ENCODE measurements around the gene SLCO4A1.

Gene SLCO4A1, protein sequence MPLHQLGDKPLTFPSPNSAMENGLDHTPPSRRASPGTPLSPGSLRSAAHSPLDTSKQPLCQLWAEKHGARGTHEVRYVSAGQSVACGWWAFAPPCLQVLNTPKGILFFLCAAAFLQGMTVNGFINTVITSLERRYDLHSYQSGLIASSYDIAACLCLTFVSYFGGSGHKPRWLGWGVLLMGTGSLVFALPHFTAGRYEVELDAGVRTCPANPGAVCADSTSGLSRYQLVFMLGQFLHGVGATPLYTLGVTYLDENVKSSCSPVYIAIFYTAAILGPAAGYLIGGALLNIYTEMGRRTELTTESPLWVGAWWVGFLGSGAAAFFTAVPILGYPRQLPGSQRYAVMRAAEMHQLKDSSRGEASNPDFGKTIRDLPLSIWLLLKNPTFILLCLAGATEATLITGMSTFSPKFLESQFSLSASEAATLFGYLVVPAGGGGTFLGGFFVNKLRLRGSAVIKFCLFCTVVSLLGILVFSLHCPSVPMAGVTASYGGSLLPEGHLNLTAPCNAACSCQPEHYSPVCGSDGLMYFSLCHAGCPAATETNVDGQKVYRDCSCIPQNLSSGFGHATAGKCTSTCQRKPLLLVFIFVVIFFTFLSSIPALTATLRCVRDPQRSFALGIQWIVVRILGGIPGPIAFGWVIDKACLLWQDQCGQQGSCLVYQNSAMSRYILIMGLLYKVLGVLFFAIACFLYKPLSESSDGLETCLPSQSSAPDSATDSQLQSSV

DNA sequence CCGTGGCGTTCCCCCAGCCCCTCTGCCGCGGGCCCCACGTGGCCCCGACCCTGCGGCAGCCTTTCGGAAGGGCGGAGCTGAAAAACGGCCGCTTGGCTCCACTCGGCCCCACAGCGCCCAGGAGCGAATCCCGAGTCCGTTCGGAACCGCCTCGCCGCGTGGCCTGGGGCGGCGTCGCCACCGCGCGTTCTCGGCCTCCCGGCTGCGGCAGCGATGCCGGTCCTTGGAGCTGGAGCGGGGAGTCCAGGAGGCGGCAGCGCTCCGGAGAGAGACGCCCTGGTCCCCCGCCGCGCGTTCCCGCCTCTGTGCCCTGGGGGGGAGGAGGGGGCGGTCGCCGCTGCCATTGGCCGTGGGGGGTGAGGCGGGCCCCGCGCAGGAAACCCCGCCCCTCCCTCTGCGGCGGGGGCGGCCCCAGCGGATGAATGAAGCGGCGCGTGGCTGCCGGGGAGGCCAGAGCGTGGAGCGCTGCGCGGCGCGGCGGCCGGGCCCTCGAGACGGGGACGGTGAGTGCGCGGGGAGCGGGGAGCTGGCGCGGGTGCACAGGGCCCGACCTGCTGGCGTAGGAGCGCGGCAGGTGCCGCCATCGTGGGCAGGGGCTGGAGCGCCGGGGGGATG is at the start of gene SLCO4A1:
Gene SLCO4A1, plus strand, starts transcription at position 453 of the 615 bp plus-strand sequence. CDS start 13,952 bp downstream, outside the sequence.
- Mint-ChIP-seq H3K4me1 (ENCODE audit: low read depth) (peaks cover 40% of the 10 kb centered on the region), H3K4me3 (peak within 1 kb of the TSS; percentile 69), H3K36me3 (ENCODE audit: low read depth) (no peaks in the 10 kb centered on the region), H3K27ac (no peak within 1 kb of the TSS), H3K9me3 (no peaks in the 10 kb centered on the region), H3K27me3 (peaks cover 64% of the 10 kb centered on the region)
- intact Hi-C loops (cut with micrococcal nuclease): no loop called here

DNA sequence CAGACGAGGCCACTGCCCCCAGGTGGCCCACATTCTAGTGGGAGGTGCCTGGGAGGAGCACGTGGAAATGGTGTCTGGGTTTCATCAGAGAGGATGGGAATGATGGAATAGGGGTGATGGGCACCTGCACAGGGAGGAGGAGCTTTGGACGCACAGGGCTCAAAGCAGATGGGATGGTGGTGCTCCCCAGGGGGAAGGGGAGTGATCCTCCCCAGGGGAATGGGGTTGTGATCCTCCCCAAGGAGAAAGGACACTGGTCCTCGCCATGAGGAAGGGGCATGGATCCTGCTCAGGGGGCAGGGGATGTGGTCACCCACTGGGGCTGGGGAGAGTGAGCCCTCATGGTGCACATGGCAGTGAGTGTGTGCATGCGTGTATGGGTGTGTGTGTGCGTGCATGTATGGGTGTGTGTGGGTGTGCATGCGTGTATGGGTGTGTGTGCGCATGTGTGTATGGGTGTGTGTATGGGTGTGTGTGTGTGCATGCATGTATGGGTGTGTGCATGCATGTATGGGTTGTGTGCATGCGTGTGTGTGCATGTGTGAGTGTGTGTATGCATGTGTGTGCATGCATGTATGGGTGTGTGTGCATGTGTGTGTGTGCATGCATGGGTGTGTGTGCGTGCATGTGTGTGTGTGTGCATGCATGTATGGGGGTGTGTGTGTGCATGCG is 49.7 kb upstream of the SLCO4A1 start:
- intact Hi-C loops (cut with micrococcal nuclease): no loop called here
- H3K4me3 Mint-ChIP-seq: no peak overlapping the region
- H3K27ac Mint-ChIP-seq: no peak overlapping the region
- no peaks in the 10 kb centered on the region for H3K9me3 Mint-ChIP-seq
- no peaks in the 10 kb centered on the region for H3K36me3 Mint-ChIP-seq (ENCODE audit: low read depth)
- peaks cover 41% of the 10 kb centered on the region for H3K27me3 Mint-ChIP-seq
- H3K4me1 Mint-ChIP-seq (ENCODE audit: low read depth): peaks cover 63% of the 10 kb centered on the region

DNA sequence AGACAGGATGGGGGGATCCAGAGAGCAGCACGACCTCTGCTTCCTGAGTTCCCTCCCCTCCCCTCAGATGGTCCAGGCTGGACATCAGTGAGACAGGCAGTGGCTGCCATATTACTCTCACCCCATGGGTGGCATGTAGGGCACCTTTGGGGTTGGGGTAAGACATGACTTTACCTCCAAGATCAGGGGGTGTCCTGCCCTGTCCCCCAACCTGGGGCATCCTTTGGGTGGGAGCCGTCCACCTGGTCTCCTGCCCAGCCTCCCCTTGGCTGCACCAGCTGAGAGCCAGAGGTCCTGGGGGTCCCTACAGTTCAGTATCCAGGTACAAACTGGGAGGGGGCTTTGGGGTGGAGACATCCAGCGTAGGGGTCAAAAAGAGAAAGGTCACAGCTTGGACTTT is 48.7 kb upstream of the SLCO4A1 start:
- intact Hi-C loops (cut with micrococcal nuclease): no loop called here
- Mint-ChIP-seq H3K4me3 (no peak overlapping the region), H3K9me3 (no peaks in the 10 kb centered on the region), H3K36me3 (ENCODE audit: low read depth) (no peaks in the 10 kb centered on the region), H3K27me3 (peaks cover 48% of the 10 kb centered on the region), H3K27ac (no peak overlapping the region), H3K4me1 (ENCODE audit: low read depth) (peaks cover 65% of the 10 kb centered on the region)

DNA sequence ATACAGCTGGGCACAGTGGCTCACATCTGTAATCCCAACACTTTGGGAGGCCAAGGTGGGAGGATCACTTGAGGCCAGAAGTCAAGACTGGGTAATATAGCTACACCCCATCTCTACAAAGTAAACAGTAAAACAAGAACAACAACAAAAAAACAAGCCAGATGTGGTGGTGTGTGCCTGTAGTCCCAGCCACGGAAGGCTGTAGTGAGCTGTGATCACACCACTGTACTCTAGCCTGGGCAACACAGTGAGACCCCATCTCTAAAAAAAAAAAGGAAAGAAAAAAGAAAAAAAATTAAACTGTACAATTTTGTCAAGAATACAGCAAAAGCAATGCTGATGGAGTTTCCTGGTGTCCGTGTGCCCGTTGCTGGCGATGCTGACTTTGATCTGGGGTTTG is 47.2 kb upstream of the SLCO4A1 start:
- H3K36me3 Mint-ChIP-seq (ENCODE audit: low read depth): no peaks in the 10 kb centered on the region
- peaks cover 78% of the 10 kb centered on the region for H3K4me1 Mint-ChIP-seq (ENCODE audit: low read depth)
- no peaks in the 10 kb centered on the region for H3K9me3 Mint-ChIP-seq
- H3K27ac Mint-ChIP-seq: no peak overlapping the region
- intact Hi-C loops (cut with micrococcal nuclease): no loop called here
- H3K27me3 Mint-ChIP-seq: peaks cover 43% of the 10 kb centered on the region
- H3K4me3 Mint-ChIP-seq: no peak overlapping the region

DNA sequence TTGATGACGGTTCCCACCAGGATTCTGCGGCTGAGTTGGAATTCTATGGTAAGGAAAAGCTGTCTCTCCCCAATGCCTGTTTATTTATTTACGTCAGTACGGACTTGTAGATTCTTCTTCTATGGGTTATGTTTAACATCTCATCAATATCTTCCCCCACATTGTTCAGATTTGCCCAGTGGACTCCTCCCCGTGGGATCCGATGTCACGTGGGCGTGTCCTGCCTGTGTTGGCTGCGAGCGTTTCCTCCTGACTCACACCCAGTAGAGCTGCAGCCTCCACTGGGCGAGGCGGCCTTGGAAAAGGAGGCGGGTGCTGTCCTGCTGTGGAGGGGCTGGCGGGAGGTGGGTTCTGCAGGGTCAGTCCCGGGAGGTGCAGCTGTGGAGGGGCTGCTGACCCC is 46.8 kb upstream of the SLCO4A1 start:
- Mint-ChIP-seq H3K4me3 (no peak overlapping the region), H3K27ac (peak overlapping the region; percentile 63), H3K4me1 (ENCODE audit: low read depth) (peaks cover 78% of the 10 kb centered on the region), H3K27me3 (peaks cover 43% of the 10 kb centered on the region), H3K36me3 (ENCODE audit: low read depth) (no peaks in the 10 kb centered on the region), H3K9me3 (no peaks in the 10 kb centered on the region)
- intact Hi-C loops (cut with micrococcal nuclease): no loop called here

DNA sequence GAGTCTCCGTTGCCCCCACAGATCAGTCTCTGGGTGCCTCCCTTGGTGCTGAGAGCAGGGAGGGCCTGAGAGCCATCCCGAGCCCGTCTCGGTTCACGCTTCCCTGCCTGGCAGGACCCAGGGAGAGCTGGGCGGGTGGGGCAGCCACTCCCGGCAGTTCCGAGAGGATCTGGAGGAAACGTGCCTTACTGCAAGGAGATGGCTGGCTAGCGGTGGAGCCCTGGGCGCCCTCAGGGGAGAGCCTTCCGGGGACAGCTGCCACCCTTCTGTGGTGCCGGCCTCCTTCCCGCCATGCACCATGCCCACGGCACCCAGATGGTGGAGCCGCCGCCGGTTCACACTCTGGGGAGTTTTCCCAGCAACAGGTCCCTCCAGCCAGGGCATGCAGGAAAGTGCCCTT is 45.8 kb upstream of the SLCO4A1 start:
- Mint-ChIP-seq H3K4me1 (ENCODE audit: low read depth) (peaks cover 78% of the 10 kb centered on the region), H3K27ac (peak overlapping the region; percentile 37), H3K4me3 (no peak overlapping the region), H3K36me3 (ENCODE audit: low read depth) (no peaks in the 10 kb centered on the region), H3K9me3 (no peaks in the 10 kb centered on the region), H3K27me3 (peaks cover 37% of the 10 kb centered on the region)
- intact Hi-C loops (cut with micrococcal nuclease): no loop called here

DNA sequence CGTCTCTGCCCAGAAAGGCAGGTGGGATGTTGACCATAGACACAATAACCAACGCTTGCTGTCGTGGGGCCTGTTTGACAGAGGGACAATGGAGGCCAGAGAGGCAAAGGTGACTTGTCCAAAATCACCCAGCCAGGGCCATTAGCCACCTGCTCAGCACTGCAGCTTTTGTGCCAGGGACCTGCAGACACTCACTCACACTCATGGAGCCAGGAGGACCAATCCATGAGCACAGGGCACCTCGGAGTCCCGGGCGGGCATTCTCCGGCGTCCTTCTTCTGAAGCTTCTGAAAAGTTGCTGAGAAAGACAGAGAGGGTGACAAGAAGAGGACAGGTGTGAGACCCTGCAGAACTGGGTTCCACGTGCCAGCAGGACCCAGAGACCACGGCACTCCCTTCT is 45.4 kb upstream of the SLCO4A1 start:
- Mint-ChIP-seq H3K9me3 (no peaks in the 10 kb centered on the region), H3K4me1 (ENCODE audit: low read depth) (peaks cover 78% of the 10 kb centered on the region), H3K4me3 (no peak overlapping the region), H3K27ac (peak overlapping the region; percentile 37), H3K27me3 (peaks cover 33% of the 10 kb centered on the region), H3K36me3 (ENCODE audit: low read depth) (no peaks in the 10 kb centered on the region)
- intact Hi-C loops (cut with micrococcal nuclease): no loop called here

DNA sequence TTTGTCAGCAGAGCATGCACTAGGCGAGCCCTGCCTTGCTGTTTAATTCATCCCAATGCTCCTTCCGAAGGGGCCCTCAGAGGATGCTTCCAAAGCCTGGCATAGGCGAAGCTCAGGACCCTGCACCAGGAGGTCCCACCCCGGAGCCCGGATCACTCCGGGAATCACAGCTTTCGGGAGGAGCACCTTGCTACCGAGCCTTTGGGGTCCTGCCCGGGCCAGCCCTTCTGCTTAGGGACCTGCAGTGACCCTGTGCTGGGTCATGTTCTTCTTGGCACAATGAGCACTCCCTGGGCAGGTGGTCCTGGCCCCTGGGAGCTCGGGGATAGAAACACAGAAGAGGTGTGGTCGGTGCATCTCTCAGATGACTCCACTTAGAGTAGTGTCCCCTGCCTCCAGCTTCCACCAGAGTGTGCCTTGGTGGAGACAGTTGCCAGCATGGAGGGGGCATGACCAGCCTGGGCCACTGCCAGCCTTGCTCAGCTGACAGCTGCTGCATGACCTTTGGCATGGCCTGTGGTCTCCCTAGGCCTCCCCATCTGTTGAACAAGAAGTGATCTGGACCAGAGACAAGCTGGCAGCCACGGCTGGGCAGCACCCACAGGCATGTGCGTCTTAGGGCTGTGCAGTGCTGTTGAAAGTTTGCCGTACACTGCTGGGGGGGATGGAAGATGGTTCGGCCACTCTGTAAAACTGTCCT is 44.7 kb upstream of the SLCO4A1 start:
- no peak overlapping the region for H3K4me3 Mint-ChIP-seq
- H3K27ac Mint-ChIP-seq: no peak overlapping the region
- H3K4me1 Mint-ChIP-seq (ENCODE audit: low read depth): peaks cover 81% of the 10 kb centered on the region
- intact Hi-C loops (cut with micrococcal nuclease): no loop called here
- no peaks in the 10 kb centered on the region for H3K36me3 Mint-ChIP-seq (ENCODE audit: low read depth)
- no peaks in the 10 kb centered on the region for H3K9me3 Mint-ChIP-seq
- H3K27me3 Mint-ChIP-seq: peaks cover 28% of the 10 kb centered on the region

DNA sequence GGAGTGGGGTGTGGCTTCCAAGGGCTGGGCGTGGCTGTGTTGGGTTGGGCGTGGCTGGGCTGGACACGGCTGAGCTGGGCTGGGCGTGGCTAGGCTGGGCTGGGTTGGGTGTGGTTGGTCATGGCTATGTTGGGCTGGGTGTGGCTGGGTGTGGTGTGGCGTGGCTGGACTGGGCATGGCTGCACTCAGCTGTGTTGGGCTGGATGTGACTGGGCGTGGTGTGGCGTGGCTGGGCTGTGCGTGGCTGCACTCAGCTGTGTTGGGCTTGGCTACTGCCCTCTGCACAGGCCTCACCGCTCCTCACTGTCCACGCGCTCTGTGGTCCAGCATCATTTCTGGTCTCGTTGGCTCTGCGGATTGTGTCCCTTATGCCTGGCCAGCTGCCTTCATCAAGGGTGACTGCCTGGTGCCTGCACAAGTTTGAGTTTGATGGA is 43.5 kb upstream of the SLCO4A1 start:
- peaks cover 90% of the 10 kb centered on the region for H3K4me1 Mint-ChIP-seq (ENCODE audit: low read depth)
- H3K27me3 Mint-ChIP-seq: peaks cover 25% of the 10 kb centered on the region
- H3K4me3 Mint-ChIP-seq: no peak overlapping the region

DNA sequence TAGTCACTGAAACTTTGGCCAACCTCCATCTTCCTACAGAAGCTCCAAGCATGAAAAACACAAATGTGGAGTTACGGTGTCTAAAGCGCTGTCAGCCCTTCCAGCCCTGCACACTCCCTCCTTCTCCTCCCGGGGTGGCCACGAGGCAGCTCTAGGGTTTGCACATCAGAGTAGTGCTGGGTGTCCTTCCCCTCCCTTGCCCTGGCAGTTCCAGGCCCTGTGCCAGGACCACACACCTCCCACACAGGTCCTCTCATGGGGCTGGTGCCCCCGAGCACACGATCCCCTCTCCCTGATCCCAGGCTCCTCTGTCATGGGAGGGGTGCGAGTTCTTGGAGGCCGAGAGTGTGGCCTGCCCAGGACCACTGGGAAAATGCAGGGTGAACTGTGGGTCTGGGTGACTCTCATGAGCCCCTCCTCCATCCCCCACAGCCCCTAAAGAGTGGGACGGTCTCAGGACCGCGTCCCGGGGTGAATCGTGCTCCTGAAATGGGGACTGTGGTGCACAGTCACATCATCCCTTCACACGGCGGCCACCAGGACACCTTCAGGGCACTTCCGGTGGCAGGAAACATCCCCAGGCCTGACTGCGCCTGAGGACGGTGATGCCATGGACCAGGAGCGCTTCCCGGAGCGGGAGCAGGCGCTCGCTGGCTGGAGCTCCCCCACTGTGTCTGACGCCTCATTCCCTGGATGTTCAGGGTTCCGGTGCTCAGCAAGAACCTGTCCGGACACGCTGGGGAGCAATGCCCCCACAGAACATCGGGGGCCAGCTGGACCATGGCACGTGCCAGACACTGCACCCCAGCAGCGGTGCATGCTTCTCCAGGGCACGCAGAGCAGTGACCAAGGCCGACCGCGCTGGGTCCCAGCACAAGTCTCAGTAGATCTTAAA is 42.8 kb upstream of the SLCO4A1 start:
- Mint-ChIP-seq H3K9me3 (no peaks in the 10 kb centered on the region), H3K4me1 (ENCODE audit: low read depth) (peaks cover 96% of the 10 kb centered on the region), H3K4me3 (no peak overlapping the region), H3K27ac (peak overlapping the region; percentile 69), H3K27me3 (peaks cover 25% of the 10 kb centered on the region), H3K36me3 (ENCODE audit: low read depth) (no peaks in the 10 kb centered on the region)
- intact Hi-C loops (cut with micrococcal nuclease): no loop called here

More for the DNA sequence above, 43.5 kb upstream of the SLCO4A1 start:
- Mint-ChIP-seq H3K27ac (peak overlapping the region; percentile 69), H3K9me3 (no peaks in the 10 kb centered on the region), H3K36me3 (ENCODE audit: low read depth) (no peaks in the 10 kb centered on the region)
- intact Hi-C loops (cut with micrococcal nuclease): no loop called here

DNA sequence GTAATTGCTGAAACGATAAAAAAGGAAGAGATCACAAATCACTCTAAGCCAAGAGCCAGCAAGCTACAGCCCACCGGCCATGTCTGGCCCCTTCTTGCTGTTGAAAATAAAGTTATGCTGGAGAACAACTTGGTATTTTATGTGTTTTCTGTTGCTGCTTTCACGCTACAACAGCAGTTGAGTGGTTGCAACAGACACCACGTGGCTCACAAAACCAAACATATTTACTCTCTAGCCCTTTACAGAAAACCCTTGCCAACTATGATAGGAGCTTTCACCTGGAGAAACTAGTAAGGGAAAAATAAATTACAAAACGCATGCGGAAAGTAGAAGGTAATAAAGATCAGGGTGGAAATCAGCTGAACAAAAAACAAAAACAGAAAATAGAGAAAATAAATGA is 41.1 kb upstream of the SLCO4A1 start:
- intact Hi-C loops (cut with micrococcal nuclease): no loop called here
- H3K27me3 Mint-ChIP-seq: peaks cover 18% of the 10 kb centered on the region
- H3K9me3 Mint-ChIP-seq: no peaks in the 10 kb centered on the region
- no peak overlapping the region for H3K27ac Mint-ChIP-seq
- peaks cover 98% of the 10 kb centered on the region for H3K4me1 Mint-ChIP-seq (ENCODE audit: low read depth)
- H3K4me3 Mint-ChIP-seq: no peak overlapping the region
- H3K36me3 Mint-ChIP-seq (ENCODE audit: low read depth): no peaks in the 10 kb centered on the region

DNA sequence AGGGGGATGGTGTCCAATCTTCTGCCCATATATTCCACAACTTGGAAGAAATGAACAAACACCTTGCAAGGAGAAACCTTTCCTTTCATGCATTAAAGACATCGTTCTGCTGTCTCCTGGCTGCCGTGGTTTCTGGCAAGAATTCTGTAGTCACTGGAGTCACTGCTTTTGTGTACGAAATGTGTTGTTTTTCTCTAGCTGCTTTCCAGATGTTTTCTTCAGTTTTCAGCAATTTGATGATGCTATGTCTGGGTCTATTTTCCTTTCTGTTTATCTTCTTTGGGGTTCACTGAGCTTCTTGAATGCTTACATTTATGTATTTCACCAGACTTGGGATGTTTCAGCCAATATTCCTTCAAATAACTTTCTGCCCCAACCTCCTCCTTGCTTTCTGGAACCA is 40.6 kb upstream of the SLCO4A1 start:
- intact Hi-C loops (cut with micrococcal nuclease): no loop called here
- peaks cover 97% of the 10 kb centered on the region for H3K4me1 Mint-ChIP-seq (ENCODE audit: low read depth)
- H3K36me3 Mint-ChIP-seq (ENCODE audit: low read depth): no peaks in the 10 kb centered on the region
- H3K27me3 Mint-ChIP-seq: peaks cover 14% of the 10 kb centered on the region
- no peaks in the 10 kb centered on the region for H3K9me3 Mint-ChIP-seq
- no peak overlapping the region for H3K4me3 Mint-ChIP-seq
- H3K27ac Mint-ChIP-seq: peak overlapping the region; percentile 89
